Neural cell (in vitro differentiated cells): Measurements from ENCODE around the gene AGBL4. TPM values are rescaled to one million over a fixed set of nuclear protein-coding genes. Genes with fewer than 3 reads are reported as not detected.

Experiments
- H2AFZ ChIP-seq: fragments of 200-600, 300-800 bp; sonication (generic), shearing (Covaris generic); 2 replicates; pipeline ENCODE4 v1.6.0; 2014; ENCODE audit warnings: low read depth, mild to moderate bottlenecking, antibody characterized with exemption, low read length, moderate library complexity
- H3F3A ChIP-seq: fragments of 200-600 bp; shearing (Covaris generic); 2 replicates; pipeline ENCODE4 v1.6.1; 2016; ENCODE audit warnings: mild to moderate bottlenecking, moderate library complexity, mixed read lengths, antibody characterized with exemption, low read length; ENCODE audit not compliant: insufficient read depth, poor library complexity, severe bottlenecking
- H3K27ac ChIP-seq: fragments of 200-600, 300-800 bp; sonication (generic), shearing (Covaris generic); 2 replicates; pipeline ENCODE4 v1.5.1; 2014; ENCODE audit warnings: mild to moderate bottlenecking, low read length, moderate library complexity
- H3K27me3 ChIP-seq: fragments of 300-800, 200-600 bp; sonication (generic), shearing (Covaris generic); 2 replicates; pipeline ENCODE4 v1.6.0; 2014; ENCODE audit warnings: mild to moderate bottlenecking, low read depth, low read length, moderate library complexity; ENCODE audit not compliant: insufficient read depth
- H3K36me3 ChIP-seq: fragments of 300-800, 200-600 bp; sonication (generic), shearing (Covaris generic); 2 replicates; pipeline ENCODE4 v1.5.1; 2014; ENCODE audit warnings: mild to moderate bottlenecking, antibody characterized with exemption, low read length, moderate library complexity; ENCODE audit not compliant: insufficient read depth
- H3K4me2 ChIP-seq: fragments of 300-800, 200-600 bp; sonication (generic), shearing (Covaris generic); 2 replicates; pipeline ENCODE4 v1.6.0; 2014; ENCODE audit warnings: mild to moderate bottlenecking, low read length
- H3K4me3 ChIP-seq: fragments of 300-800, 200-600 bp; sonication (generic), shearing (Covaris generic); 2 replicates; pipeline ENCODE4 v1.5.1; 2014; ENCODE audit warnings: mild to moderate bottlenecking, low read length, moderate library complexity
- H3K79me2 ChIP-seq: fragments of 200-600 bp; shearing (Covaris generic); replicated peaks from 2 replicates; pipeline ENCODE4 v1.6.0; 2014; ENCODE audit warnings: mild to moderate bottlenecking, low read length, moderate library complexity; ENCODE audit not compliant: insufficient read depth
- H3K9ac ChIP-seq: fragments of 300-800, 200-600 bp; sonication (generic), shearing (Covaris generic); 2 replicates; pipeline ENCODE4 v1.6.1; 2016; ENCODE audit warnings: mild to moderate bottlenecking, low read length, mixed read lengths
- H3K9me2 ChIP-seq: fragments of 200-600 bp; shearing (Covaris generic); 2 replicates; pipeline ENCODE4 v1.6.1; 2016; ENCODE audit warnings: mild to moderate bottlenecking, low read length, mixed read lengths; ENCODE audit not compliant: insufficient read depth
- H3K9me3 ChIP-seq: fragments of 200-600, 300-800 bp; sonication (generic), shearing (Covaris generic); 2 replicates; pipeline ENCODE4 v1.6.1; 2016; ENCODE audit warnings: mild to moderate bottlenecking, mixed run types, low read length, moderate library complexity, mixed read lengths
- H4K20me1 ChIP-seq: fragments of 200-600 bp; shearing (Covaris generic); 2 replicates; pipeline ENCODE4 v1.6.1; 2016; ENCODE audit warnings: mild to moderate bottlenecking, mixed run types; ENCODE audit not compliant: insufficient read depth
- CTCF ChIP-seq: fragments of 450-650 bp; IDR thresholded peaks from 2 replicates; pipeline ENCODE4 v1.5.1; 2014; ENCODE audit warnings: antibody characterized with exemption, mild to moderate bottlenecking, moderate library complexity; ENCODE audit not compliant: poor library complexity, severe bottlenecking
- EP300 ChIP-seq: fragments of 450-650 bp; conservative IDR thresholded peaks from 2 replicates; pipeline ENCODE4 v1.6.1; 2014; ENCODE audit warnings: antibody characterized with exemption, mild to moderate bottlenecking, moderate library complexity; ENCODE audit not compliant: poor library complexity, severe bottlenecking
- EZH2 ChIP-seq: fragments of 200-600, 300-800 bp; shearing (Covaris generic), sonication (generic); IDR thresholded peaks from 2 replicates; pipeline ENCODE4 v1.6.1; 2014; ENCODE audit warnings: antibody characterized with exemption, low read length, borderline replicate concordance, mild to moderate bottlenecking; ENCODE audit not compliant: insufficient read depth, poor library complexity, severe bottlenecking
- MXI1 ChIP-seq: fragments of 450-650 bp; conservative IDR thresholded peaks from 2 replicates; pipeline ENCODE4 v1.6.1; 2014; ENCODE audit warnings: antibody characterized with exemption, mild to moderate bottlenecking; ENCODE audit not compliant: poor library complexity, severe bottlenecking
- POLR2AphosphoS5 ChIP-seq: IDR thresholded peaks from 2 replicates; pipeline ENCODE4 v1.6.1; 2012
- RAD21 ChIP-seq: fragments of 450-650 bp; conservative IDR thresholded peaks from 2 replicates; pipeline ENCODE4 v1.6.1; 2014; ENCODE audit warnings: antibody characterized with exemption, mild to moderate bottlenecking, moderate library complexity
- REST ChIP-seq: IDR thresholded peaks from 2 replicates; pipeline ENCODE4 v1.6.1; 2012; ENCODE audit warnings: borderline replicate concordance
- SMC3 ChIP-seq: fragments of 450-650 bp; conservative IDR thresholded peaks from 2 replicates; pipeline ENCODE4 v1.6.1; 2014; ENCODE audit warnings: antibody characterized with exemption, mild to moderate bottlenecking, moderate library complexity; ENCODE audit not compliant: poor library complexity
- TAF1 ChIP-seq: IDR thresholded peaks from 2 replicates; pipeline ENCODE4 v1.6.1; 2012; ENCODE audit warnings: low read depth
- polyA plus RNA-seq: library from polyadenylated mRNA; depleted of rRNA; stranded (reverse); fragments of >200 nt; gene quantifications from 2 replicates; pipeline ENCODE4 v1.2.3, GENCODE V29; 2014

AGBL4 gene
- polyA plus RNA-seq, 1 donor from 2014 or later: 1.3 TPM

- no peaks in the 10 kb centered on the region for H3F3A ChIP-seq
- no peak overlapping the region for H3K9ac ChIP-seq
- no peaks in the 10 kb centered on the region for H3K36me3 ChIP-seq
- no peaks in the 10 kb centered on the region for H3K9me2 ChIP-seq
- no peak overlapping the region for H2AFZ ChIP-seq
- no peaks in the 10 kb centered on the region for H3K27me3 ChIP-seq
- H3K9me3 ChIP-seq: no peaks in the 10 kb centered on the region
- TF ChIP-seq REST: no peak
- no peak for TF ChIP-seq SMC3
- no peak for TF ChIP-seq MXI1
- TF ChIP-seq POLR2AphosphoS5: no peak
- no peak for TF ChIP-seq CTCF
- no peak for TF ChIP-seq RAD21
- TF ChIP-seq TAF1: no peak
- TF ChIP-seq EZH2: no peak
- no peak for TF ChIP-seq EP300
- no peak overlapping the region for H3K4me3 ChIP-seq
- H4K20me1 ChIP-seq: no peaks in the 10 kb centered on the region
- no peak overlapping the region for H3K4me2 ChIP-seq
- H3K79me2 ChIP-seq: no peaks in the 10 kb centered on the region
- H3K27ac ChIP-seq: no peak overlapping the region
These were observed 1455.3 kb downstream of the AGBL4 start for GRCh38 chr1:48568501-48568900.

GRCh38 chr1:48566492-48566891 is 1457.3 kb downstream of the AGBL4 start:
- H3K27me3 ChIP-seq: no peaks in the 10 kb centered on the region
- H3K79me2 ChIP-seq: no peaks in the 10 kb centered on the region
- no peaks in the 10 kb centered on the region for H3F3A ChIP-seq
- no peak overlapping the region for H3K9ac ChIP-seq
- H3K36me3 ChIP-seq: no peaks in the 10 kb centered on the region
- no peak overlapping the region for H3K4me2 ChIP-seq
- H3K4me3 ChIP-seq: no peak overlapping the region
- TF ChIP-seq RAD21: no peak
- no peak for TF ChIP-seq EP300
- no peak for TF ChIP-seq REST
- no peak for TF ChIP-seq MXI1
- TF ChIP-seq SMC3: no peak
- no peak for TF ChIP-seq CTCF
- TF ChIP-seq TAF1: no peak
- no peak for TF ChIP-seq POLR2AphosphoS5
- TF ChIP-seq EZH2: no peak
- no peak overlapping the region for H3K27ac ChIP-seq
- no peak overlapping the region for H2AFZ ChIP-seq
- no peaks in the 10 kb centered on the region for H3K9me2 ChIP-seq
- no peaks in the 10 kb centered on the region for H4K20me1 ChIP-seq
- no peaks in the 10 kb centered on the region for H3K9me3 ChIP-seq
